DMS53 treated with DMSO at 0.1 percent for 48 hours (cell line): ENCODE measurements around the gene GFPT2.

Experiments used
- DNase-seq: peaks from one replicate; lab custom pipeline; 2025; ENCODE audit not compliant: unreplicated experiment; lab: John Stamatoyannopoulos, UW

GFPT2 gene

GRCh38 chr5:180353048-180353979 is at the start of gene GFPT2:
TSS of gene GFPT2 (minus strand) at chr5:180353336. CDS start at chr5:180353217, 119 bp downstream.
- DNase-seq, result no peak

GRCh38 chr5:180402716-180403115 is 49.6 kb upstream of the GFPT2 start:
- no peak for DNase-seq

DNA sequence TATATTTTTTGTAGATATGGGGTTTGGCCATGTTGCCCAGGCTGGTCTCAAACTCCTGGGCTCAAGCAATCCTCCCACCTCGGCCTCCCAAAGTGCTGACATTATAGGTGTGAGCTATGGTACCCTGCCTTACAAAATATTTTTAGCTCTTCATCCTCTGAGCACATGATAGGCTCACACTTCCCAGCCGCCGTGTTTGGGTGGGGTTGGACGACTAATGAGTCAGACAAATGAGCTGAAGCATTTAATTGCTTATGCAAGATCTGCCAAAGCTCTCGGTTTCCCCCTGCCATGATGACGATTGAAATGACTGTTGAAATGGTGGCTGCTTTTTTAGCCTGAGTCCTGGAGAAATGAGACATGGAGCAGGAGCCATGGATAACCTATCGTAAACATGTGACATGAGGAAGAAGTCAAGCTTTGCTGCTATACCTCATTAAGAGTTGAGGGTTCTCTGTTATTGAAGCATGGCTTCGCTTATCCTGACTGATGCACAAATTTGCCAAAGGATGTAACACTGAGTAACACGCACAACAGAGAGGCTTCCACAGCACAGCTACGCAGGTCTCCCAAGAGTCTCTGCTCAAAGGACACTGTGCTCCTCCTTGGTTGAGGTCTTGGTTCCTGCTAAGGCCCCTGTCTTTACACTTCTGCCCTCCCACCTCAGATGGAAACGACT is 48.2 kb upstream of the GFPT2 start:
- DNase-seq, result no peak

DNA sequence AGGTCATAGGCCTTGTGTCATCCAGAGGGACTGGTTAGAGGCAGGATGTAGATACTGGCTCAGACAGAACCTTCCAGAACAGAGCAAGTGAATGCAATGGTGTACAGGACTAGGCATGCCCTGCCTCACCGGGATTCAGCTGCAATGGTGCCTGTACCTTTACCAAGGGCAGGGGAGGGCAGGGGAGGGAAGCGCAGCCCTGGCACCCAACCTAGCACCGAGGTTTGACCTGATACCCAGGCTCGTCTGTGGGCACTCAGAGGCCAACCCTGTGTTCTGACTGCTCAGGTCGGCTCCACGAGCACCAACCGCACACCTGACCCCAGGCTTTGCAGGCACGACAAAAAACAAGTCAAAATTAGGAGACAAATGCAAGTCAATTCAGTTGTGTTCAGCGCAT is 47.3 kb upstream of the GFPT2 start:
- DNase-seq, result no peak

DNA sequence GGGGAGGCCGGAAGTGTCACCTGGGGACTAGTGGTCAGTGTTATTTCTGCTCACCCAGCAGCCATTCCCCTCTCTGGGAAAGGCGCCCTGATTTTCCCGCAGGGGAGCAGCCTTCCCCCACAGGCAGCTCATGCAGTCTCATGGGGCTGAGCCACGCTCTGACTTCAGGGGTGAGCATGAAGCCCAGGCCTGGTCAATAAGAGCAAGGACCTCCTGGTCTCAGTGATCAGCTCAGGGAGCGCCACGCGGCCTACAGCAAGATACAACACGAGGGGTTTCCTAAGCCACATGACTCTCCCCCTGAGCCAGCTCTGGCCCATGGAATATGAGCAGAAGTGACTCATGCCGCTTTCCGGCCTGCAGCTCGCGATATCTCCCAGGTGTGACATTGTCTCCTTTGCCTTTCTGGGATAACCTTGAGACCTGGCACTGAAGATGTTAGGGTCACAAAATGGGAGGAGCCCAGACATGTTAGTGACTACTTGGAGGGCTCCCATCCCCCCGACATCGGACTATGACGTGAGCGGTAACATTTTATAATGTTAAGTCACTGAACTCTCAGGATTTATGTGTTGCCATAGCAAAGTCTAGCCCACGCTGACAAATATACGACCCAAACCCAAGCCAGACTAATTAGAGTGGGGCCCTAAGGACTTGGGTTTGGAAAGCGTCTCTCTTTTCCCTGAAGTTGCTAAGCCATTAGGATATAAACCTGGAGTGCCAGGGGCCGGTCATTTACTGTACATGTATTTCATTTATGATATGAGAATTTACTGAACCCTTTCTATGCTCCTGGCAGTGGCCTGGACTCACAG is 46.5 kb upstream of the GFPT2 start:
- DNase-seq, result no peak

DNA sequence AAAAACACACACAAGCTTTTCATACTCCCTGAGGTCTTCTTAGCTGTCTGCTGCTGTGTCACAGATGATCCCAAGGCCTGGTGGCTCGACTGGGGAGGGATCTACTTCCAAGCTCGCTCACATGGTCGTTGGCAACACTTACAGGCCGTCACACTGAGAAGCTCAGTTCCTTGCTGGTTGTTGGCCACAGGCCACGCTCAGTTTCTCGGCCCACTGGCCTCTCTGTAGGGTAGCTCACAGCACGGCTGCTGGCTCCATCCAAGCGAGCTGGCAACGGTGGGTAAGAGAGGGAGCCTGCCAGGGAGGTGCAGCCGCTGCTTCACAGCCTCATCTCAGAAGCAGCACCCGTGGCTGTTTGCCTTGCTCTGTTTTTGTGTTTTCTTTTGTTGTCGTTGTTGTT is 43.8 kb upstream of the GFPT2 start:
- DNase-seq, result no peak

DNA sequence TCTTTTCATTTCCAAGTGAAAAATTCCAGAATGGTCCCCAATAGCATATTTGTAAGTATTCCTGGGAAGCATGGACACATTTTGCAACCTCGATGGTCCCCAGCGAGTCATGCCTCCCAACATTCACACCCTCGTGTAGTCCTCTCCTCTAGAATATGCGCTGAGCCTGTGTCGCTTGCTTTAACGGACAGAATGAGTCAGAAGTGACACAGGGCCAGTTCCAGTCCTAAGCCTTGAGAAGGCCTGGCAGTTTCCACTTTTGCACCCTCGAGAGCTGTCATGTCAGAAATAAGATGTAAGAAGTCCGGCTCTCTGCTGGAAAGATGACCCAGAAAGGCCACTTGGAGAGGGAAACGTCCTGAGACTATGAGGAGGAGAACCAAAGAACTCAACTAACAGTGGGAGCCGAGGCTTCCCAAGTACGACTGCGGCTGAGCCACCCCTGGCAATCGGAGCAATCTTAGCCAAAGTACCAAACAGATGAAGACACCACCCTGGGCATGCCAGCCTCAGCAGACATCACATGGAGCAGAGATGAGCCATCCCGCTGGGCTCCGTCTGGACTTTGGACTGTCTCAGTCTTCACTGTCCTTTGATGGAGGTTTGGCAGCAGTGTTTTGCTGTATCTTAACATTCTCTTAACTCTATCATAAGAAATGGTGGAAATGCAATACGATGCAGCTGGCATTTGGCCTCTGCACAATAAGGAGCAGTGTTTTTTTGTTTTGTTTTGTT is 42.6 kb upstream of the GFPT2 start:
- DNase-seq, result no peak

- DNase-seq, result no peak
Observed at GRCh38 chr5:180394031-180394636, 41.0 kb upstream of the GFPT2 start.

GRCh38 chr5:180391276-180391675 is 38.1 kb upstream of the GFPT2 start:
- no peak for DNase-seq

DNA sequence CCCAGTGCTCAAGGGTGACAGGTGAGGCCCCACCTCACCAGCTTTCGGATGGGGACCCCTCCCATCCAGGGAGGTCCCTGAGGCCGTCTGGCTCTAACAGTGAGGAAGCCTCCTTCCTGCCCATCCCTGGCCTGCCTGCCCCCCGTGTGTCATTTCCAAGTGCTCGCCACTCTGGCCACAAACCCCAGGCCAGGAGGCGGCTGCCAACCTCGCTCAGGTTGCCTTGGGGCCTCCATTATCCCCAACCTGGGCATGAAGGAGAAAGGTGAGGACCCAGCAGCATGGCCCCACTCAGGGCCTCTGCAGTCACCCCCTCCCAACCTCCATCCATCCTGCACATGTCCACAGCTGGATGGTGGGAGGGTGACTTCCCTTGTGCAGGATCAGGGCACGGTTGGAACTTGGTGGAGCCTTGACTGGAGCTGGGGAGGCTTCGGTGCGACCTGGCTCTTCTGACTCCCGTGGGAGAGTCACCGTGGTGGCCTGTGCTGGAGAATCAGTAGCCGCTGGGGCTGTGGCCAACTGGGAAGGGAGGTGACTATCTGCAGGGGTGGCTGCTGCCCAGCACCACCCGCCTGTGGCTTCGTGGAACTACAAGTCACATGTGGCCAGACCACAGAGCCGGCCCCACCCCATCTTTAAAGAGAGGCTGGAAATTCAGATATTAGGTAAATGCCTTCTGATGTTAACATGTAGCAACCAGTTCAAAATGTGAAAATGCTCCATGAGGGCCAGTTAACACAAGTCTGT is 37.5 kb upstream of the GFPT2 start:
- no peak for DNase-seq

- no peak for DNase-seq
Observed at GRCh38 chr5:180389252-180390101, 36.3 kb upstream of the GFPT2 start.

GRCh38 chr5:180387798-180388197 is 34.7 kb upstream of the GFPT2 start:
- no peak for DNase-seq

GRCh38 chr5:180382926-180383325 is 29.8 kb upstream of the GFPT2 start:
- no peak for DNase-seq

GRCh38 chr5:180381851-180382480 is 28.8 kb upstream of the GFPT2 start:
- no peak for DNase-seq

DNA sequence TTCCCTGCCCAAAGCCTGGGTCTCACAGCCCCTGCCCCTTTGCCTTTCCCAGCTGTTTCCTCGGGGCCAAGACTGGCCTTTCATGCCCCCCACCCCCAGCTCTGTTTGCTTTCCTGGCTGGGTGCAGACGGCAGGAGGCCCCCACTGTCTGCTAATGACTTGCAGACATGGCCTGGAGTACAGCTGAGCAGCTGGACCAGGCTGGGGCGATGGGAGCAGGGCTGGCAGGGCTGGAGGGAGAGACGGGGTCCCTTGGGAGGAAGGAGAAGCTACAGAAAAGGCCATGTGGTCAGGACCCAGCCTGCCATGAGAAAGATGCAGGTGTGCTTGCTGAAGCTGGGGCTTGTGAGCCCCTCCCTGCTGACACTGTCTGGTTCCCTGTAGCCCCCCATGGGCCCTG is 28.3 kb upstream of the GFPT2 start:
- no peak for DNase-seq

DNA sequence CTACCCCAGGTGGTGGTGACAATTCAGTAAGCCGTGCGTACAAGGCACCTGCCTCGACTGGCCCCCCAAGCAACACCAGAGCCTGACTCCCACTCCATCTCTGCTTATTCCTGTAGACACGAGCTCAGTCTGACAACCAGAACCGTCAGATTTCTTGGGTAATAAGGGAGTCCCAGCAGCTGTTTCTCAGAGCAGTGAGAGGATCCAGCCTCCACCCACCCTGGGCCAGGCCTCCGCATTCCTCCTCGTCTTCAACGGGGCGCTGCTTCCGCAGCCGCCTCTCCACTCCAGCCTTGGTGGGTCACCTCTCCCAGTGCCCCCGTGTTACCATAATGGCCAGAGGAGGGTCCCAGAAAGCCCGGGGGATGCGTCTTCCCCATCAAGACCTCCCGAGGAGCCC is 27.7 kb upstream of the GFPT2 start:
- no peak for DNase-seq

DNA sequence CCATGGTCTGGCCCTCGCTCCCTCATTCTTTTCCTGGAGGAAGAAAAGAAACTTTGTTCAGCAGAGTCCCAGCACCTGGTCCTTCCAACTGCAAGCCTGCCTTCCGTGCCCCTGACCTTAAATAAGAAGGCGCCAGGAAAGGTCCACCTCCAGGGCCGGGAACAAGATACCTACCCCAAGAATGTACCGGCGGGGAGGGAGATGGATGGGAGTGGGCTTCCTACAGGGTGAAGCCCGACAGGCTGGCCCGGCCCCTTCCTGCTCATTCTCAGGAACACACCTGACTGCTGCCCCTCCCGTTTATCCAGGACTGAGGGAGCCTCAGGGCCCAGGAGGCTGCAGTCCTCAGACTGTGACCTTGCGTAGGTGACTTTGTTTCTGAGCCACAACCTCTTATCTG is 27.3 kb upstream of the GFPT2 start:
- DNase-seq, result no peak

- no peak for DNase-seq
Observed at GRCh38 chr5:180379355-180380070, 26.4 kb upstream of the GFPT2 start.
